ENCODE data around the gene NEURL2.
"Not testable (repeated sequence)": the region's sequence is repeated elsewhere in the genome, so short reads cannot be mapped to it uniquely, and the experiment has no call there.

The NEURL2 gene

DNA sequence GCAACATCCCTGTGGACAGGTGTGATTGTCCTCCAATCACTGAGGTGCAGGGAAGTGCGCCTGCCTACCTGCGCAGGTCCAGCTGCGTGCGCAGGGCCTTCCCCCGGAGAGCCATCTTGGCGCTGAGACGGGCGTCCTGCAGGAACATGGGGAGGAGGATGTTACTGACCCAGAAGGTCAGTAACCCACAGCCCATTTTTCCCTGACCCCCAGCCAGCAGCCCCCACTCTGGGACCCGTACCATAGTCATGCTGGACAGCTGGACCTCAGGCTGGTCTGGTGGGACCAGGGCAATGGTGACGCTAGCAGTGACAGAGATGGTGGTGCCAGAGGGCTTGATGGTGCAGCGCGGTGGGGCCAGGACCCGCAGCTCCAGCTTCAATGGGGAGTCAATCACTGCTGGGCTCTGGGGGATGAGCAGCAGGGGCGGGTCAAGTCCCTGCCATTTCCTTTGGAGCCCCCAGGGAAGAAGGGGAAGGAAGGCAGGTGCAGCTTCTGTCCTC lies 11.2 kb upstream of the NEURL2 start:
- ChIA-PET POLR2A (interaction anchor here (1.5 kb wide), 2 partner anchors 9 to 10 kb away, joined by 7 read pairs; no protein-coding TSS in a partner anchor), CTCF (interaction anchor here (0.8 to 1.9 kb wide), 3 partner anchors 9 to 539 kb away, joined by 3 to 8 read pairs (median 3); partner anchors contain the start of gene SYS1)
- no peak for DNase-seq (ENCODE audit: extremely low spot score)
- TF ChIP-seq, protein P1, sequence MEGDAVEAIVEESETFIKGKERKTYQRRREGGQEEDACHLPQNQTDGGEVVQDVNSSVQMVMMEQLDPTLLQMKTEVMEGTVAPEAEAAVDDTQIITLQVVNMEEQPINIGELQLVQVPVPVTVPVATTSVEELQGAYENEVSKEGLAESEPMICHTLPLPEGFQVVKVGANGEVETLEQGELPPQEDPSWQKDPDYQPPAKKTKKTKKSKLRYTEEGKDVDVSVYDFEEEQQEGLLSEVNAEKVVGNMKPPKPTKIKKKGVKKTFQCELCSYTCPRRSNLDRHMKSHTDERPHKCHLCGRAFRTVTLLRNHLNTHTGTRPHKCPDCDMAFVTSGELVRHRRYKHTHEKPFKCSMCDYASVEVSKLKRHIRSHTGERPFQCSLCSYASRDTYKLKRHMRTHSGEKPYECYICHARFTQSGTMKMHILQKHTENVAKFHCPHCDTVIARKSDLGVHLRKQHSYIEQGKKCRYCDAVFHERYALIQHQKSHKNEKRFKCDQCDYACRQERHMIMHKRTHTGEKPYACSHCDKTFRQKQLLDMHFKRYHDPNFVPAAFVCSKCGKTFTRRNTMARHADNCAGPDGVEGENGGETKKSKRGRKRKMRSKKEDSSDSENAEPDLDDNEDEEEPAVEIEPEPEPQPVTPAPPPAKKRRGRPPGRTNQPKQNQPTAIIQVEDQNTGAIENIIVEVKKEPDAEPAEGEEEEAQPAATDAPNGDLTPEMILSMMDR (IDR thresholded peaks at IDR 0.05; ENCODE audit: control extremely low read depth, extremely low read depth, low read depth, missing control alignments), result no peak

DNA sequence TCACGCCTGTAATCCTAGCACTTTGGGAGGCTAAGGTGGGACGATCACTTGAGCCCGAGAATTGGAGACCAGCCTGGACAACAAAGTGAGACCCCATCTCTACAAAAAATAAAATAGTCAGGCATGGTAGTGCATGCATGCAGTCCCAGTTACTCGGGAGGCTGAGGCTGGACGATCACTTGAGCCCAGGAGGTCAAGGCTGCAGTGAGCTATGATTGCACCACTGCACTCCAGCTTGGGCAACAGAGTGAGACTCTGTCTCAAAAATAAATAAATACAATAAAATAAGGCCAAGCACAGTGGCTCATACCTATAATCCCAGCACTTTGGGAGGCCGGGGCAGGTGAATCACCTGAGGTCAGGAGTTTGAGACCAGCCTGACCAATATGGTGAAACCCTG lies 10.3 kb upstream of the NEURL2 start:
- POLR2A ChIA-PET, result interaction anchor here (0.7 to 1.5 kb wide), 2 partner anchors 9 to 70 kb away, joined by 4 to 7 read pairs; no protein-coding TSS in a partner anchor
- not testable (repeated sequence) for DNase-seq (ENCODE audit: extremely low spot score)
- CTCF ChIA-PET, result interaction anchor here (0.9 to 1.9 kb wide), 3 partner anchors 8 to 538 kb away, joined by 3 to 8 read pairs (median 6); partner anchors contain the start of gene SYS1

DNA sequence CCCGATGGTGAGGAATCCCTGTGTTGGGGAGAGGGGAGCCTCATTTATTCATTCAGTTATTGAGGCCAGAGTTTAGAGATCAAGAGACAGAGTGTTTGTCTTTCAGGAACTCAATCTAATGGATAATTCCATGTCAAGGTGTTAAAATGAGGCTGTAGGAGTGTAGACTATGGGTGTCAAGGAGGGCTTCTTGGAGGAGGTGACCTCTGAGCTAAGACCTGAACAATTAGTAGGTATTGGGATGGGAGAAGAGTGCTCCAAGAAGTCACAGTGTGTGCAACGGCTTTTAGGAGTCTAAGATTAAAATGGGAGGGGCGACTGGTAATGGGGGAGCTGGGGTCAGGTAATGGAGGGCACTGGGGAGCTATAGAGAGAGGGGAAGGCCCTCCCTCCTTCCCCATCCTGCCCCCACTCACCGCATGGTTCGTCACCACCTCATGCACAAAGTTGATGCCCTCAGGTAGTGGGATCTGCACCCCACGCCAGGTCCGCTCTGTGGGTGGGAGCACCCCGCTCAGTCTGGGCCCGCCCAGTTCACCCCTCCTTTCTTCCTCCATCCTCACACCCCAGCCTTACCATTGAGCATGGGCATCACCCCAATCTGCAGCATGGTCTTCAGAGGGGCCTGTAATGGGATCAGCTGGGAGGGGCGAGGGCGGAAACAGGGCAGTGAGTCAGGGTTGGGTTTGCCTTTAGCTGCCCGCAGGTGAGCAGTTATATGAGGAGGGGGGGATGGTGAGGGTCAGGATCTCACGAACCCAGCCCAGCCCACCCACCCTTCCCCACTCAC lies 8.2 kb upstream of the NEURL2 start:
- DNase-seq (ENCODE audit: extremely low spot score), result no peak
- TF ChIP-seq, protein P1 (IDR thresholded peaks at IDR 0.05; ENCODE audit: control extremely low read depth, extremely low read depth, low read depth, missing control alignments), result no peak
- ChIA-PET POLR2A (interaction anchor here (0.6 to 1.5 kb wide), 3 partner anchors 9 to 65 kb away, joined by 3 to 6 read pairs (median 4); partner anchors contain the start of gene NEURL2), CTCF (interaction anchor here (0.8 to 2.0 kb wide), 4 partner anchors 8 to 72 kb away, joined by 3 to 4 read pairs (median 4); partner anchors contain the start of genes CTSA and NEURL2)

DNA sequence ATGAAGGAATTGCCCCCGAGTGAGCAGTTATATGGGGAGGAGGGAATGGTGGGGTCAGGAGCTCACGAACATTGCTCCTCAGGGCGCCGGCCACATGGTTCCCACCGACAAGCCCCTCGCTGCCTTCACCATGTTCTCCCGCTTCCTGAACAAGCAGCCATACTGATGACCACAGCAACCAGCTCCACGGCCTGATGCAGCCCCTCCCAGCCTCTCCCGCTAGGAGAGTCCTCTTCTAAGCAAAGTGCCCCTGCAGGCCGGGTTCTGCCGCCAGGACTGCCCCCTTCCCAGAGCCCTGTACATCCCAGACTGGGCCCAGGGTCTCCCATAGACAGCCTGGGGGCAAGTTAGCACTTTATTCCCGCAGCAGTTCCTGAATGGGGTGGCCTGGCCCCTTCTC lies 7.3 kb upstream of the NEURL2 start:
- DNase-seq (ENCODE audit: extremely low spot score), result no peak
- ChIA-PET POLR2A (no interaction called here), CTCF (interaction anchor here (1.5 to 2.0 kb wide), 2 partner anchors 16 to 73 kb away, joined by 3 to 4 read pairs; no protein-coding TSS in a partner anchor)
- TF ChIP-seq, protein P1 (IDR thresholded peaks at IDR 0.05; ENCODE audit: control extremely low read depth, extremely low read depth, low read depth, missing control alignments), result no peak

DNA sequence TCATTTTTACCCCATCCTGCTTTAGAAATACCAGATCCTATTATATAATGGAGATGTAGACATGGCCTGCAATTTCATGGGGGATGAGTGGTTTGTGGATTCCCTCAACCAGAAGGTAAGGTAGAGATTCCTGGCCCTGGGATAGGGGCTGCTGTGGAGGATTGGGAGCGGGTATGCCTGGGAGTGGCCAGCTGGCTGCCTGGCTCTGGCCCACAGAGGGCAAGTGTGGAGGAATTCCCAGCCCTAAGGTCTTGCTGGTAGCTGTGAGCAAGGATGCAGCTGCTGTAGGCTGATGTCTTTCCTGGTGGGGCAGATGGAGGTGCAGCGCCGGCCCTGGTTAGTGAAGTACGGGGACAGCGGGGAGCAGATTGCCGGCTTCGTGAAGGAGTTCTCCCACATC lies 6.7 kb upstream of the NEURL2 start:
- TF ChIP-seq, protein P1 (IDR thresholded peaks at IDR 0.05; ENCODE audit: control extremely low read depth, extremely low read depth, low read depth, missing control alignments), result no peak
- ChIA-PET CTCF (interaction anchor here (1.0 to 2.0 kb wide), 3 partner anchors 8 to 73 kb away, joined by 3 to 4 read pairs (median 3); no protein-coding TSS in a partner anchor), POLR2A (no interaction called here)
- DNase-seq (ENCODE audit: extremely low spot score), result no peak

DNA sequence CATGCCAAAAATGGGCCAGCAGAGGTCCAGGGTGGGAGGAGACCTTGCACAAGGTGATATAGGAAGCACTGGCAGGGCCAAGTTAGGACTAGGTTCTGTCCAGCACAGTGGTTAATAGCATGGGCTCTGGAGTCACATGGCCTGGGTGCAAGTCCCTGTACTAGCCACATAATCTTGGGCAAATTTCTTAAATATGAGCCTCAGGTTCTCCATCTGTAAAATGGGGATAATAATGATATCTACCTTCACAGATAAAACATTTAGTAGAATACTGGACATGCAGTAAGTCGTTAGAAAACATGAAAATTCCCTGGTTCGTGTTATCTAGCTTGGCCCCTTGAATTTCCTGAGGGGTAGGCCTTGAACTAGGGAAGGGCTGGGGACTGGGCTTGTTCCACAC lies 6.3 kb upstream of the NEURL2 start:
- no peak for DNase-seq (ENCODE audit: extremely low spot score)
- POLR2A ChIA-PET, result no interaction called here
- TF ChIP-seq, protein P1 (IDR thresholded peaks at IDR 0.05; ENCODE audit: control extremely low read depth, extremely low read depth, low read depth, missing control alignments), result no peak
- CTCF ChIA-PET, result interaction anchor here (1.0 kb wide), 1 partner anchor 8 kb away, joined by 3 read pairs; no protein-coding TSS in a partner anchor
